Fibroblast of skin of left quadriceps (primary cell): ENCODE data around the gene TTC28.
A peak's percentile ranks its signal among the peaks of the same experiment; 100 is the strongest.
"Not testable (repeated sequence)": the region's sequence is repeated elsewhere in the genome, so short reads cannot be mapped to it uniquely, and the experiment has no call there.

Source experiments
- DNase-seq, 2 experiments: peaks; one replicate each; pipeline ENCODE4 v3.0.0-alpha.2; 2013; ENCODE audit warnings: low read depth in 2 of 2

Gene TTC28

GRCh38 chr22:28604966-28605761 is 74.5 kb downstream of the TTC28 start:
- DNase-seq = no peak

GRCh38 chr22:28601915-28602314 is 77.7 kb downstream of the TTC28 start:
- DNase-seq = no peak

- DNase-seq = peak; percentile 32 to 42
Observed at GRCh38 chr22:28600546-28601143, 79.0 kb downstream of the TTC28 start.

- DNase-seq = no peak
Observed at GRCh38 chr22:28599693-28600092, 79.9 kb downstream of the TTC28 start.

- DNase-seq = no peak
Observed at GRCh38 chr22:28597665-28598064, 82.0 kb downstream of the TTC28 start.

GRCh38 chr22:28594797-28595462 is 84.7 kb downstream of the TTC28 start:
- DNase-seq = peak; percentile 62 to 71

GRCh38 chr22:28594076-28594796 is 85.4 kb downstream of the TTC28 start:
- DNase-seq = no peak

- no peak for DNase-seq
Observed at GRCh38 chr22:28593299-28593698, 86.3 kb downstream of the TTC28 start.

- DNase-seq = no peak
Observed at GRCh38 chr22:28589102-28589750, 90.4 kb downstream of the TTC28 start.

- DNase-seq = no peak
Observed at GRCh38 chr22:28585324-28585723, 94.3 kb downstream of the TTC28 start.

GRCh38 chr22:28582806-28583205 is 96.8 kb downstream of the TTC28 start:
- DNase-seq = peak; percentile 89 to 91

GRCh38 chr22:28581016-28581415 is 98.6 kb downstream of the TTC28 start:
- DNase-seq = no peak

- DNase-seq = no peak
Observed at GRCh38 chr22:28576162-28576561, 103.5 kb downstream of the TTC28 start.

GRCh38 chr22:28574159-28574788 is 105.4 kb downstream of the TTC28 start:
- DNase-seq = no peak

- DNase-seq = no peak
Observed at GRCh38 chr22:28570696-28571373, 108.8 kb downstream of the TTC28 start.

- DNase-seq = not testable (repeated sequence)
Observed at GRCh38 chr22:28568974-28569373, 110.7 kb downstream of the TTC28 start.

GRCh38 chr22:28568099-28568498 is 111.5 kb downstream of the TTC28 start:
- DNase-seq = no peak

- DNase-seq = not testable (repeated sequence)
Observed at GRCh38 chr22:28566920-28567499, 112.6 kb downstream of the TTC28 start.

- no peak for DNase-seq
Observed at GRCh38 chr22:28563636-28564035, 116.0 kb downstream of the TTC28 start.

- no peak for DNase-seq
Observed at GRCh38 chr22:28562324-28562723, 117.3 kb downstream of the TTC28 start.
